GM21737 (cell line): ENCODE results near the gene MAP3K20.
"Not testable (repeated sequence)": the region's sequence is repeated elsewhere in the genome, so short reads cannot be mapped to it uniquely, and the experiment has no call there.

Experiments used
- ATAC-seq: cut with Tn5 transposase; IDR thresholded peaks from one replicate; pipeline ENCODE4 v1.9.1; 2021; ENCODE audit warnings: mild to moderate bottlenecking, moderate library complexity; ENCODE audit not compliant: unreplicated experiment

Gene MAP3K20

GRCh38 chr2:173226899-173227698, 151.5 kb downstream of the MAP3K20 start:
- no peak for ATAC-seq

DNA sequence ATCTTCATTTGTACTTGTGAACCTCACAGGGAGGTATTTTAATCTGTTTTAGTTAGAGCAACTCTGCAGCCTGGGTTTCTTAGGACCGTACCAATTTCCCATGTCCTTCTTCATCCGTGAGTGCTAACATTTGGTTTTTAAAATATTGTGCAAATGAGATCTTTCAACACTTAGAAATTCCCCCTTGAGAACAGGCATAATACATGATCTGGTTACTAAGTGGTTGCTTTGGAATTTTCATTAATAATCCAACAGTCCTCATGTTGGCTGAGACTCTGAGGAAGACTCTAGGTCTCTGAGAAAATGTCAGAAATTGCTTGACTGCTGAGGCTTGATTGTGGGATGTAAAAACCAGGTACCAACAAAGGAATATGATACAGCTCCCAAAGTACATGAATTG, 153.4 kb downstream of the MAP3K20 start:
- no peak for ATAC-seq

DNA sequence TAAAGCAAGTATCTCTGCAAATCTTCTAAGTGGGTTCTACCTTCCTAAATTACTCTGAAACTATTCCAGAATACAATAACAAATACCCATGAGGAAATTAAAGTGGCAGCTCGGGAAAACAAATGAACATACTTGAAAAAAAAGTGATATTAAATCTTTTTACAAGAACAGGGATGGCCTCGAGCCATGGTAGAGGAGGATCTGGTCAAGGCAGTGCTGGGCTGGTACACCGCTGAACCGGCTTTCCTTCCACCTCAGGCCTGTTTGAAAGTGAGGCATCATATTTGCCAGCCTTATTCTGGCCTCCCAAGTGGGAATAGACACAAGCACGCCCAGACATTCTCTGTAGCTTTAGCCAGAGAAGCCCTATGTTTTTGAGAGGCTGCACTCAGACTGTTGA, 154.5 kb downstream of the MAP3K20 start:
- no peak for ATAC-seq

- ATAC-seq = no peak
These were observed 155.4 kb downstream of the MAP3K20 start for GRCh38 chr2:173231042-173231441.

DNA sequence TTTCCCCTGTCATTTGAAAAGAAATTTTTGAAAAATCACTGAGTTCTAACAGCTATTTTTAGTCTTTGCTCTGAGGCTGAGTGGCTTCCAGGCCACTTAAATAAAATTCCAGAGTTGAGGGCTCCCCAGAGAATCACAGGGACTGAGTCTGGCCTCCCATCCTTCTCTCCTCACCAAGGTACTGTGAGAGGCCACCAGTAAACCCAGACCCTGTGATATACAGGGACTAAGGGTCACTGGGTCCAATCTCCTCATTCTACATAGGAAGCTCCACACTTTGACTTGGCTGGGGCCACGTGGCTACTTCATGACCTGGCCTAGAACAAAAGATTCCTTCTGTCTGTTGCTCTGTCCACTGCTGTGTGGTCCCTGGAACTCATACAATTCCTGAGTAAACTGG, 155.8 kb downstream of the MAP3K20 start:
- no peak for ATAC-seq

GRCh38 chr2:173232956-173233744, 157.5 kb downstream of the MAP3K20 start:
- no peak for ATAC-seq

DNA sequence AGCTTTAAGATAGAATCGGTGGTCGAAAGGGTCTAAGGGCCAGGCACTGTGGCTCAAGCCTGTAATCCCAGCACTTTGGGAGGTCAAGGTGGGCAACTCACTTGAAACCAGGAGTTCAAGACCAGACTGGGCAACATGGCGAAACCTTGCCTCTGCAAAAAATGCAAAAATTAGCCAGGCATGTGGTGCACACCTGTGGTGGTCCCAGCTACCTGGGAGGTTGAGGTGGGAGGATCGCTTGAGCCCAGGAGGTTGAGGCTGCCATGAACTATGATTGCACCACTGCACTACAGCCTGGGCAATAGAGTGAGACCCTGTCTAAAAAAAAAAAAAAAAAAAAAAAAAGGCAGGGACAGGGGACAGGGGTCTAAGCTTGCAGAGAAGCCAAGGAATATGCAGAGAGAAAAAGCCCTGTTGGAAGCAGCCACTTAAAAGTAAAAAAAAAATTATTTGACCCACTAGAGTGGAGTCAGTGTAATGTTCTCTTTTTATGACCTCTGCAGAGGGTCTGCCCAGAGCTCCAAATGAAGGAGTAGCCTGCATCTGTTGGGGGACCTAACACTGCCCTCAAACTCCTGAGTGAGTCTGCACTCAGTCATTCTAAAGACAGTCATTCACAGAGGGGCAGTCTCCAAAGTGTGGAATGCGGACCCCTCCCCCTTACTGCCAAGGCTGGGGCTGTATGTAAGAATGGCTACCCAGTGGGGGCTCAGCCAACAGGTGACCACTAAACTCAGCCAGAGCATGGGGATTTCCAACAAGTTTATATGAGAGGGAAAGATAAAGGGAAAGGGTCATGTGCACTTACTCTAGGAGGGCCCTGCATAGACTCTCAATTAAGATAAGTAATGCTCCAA, 160.5 kb downstream of the MAP3K20 start:
- no peak for ATAC-seq

DNA sequence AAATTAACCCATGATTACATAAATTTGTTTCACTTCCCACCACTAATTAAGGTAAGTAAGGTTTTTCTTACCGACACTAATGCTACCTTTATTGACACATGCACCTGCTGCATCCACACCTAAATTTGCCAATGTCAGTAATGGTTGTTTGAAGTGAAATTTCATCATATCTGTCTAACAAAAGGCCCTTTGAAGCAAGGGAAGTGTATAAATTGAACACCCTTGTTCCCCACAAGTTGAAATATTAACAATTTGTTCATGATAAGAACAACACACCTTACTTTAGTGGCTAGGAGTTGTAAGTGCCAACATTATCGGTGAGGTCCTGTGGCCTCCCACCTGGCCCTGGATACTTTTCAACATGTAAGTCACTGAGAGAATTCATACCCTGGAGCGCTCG, 162.7 kb downstream of the MAP3K20 start:
- no peak for ATAC-seq

GRCh38 chr2:173238831-173239230, 163.2 kb downstream of the MAP3K20 start:
- ATAC-seq = no peak

GRCh38 chr2:173239644-173240043, 164.0 kb downstream of the MAP3K20 start:
- peak; percentile 84 for ATAC-seq

DNA sequence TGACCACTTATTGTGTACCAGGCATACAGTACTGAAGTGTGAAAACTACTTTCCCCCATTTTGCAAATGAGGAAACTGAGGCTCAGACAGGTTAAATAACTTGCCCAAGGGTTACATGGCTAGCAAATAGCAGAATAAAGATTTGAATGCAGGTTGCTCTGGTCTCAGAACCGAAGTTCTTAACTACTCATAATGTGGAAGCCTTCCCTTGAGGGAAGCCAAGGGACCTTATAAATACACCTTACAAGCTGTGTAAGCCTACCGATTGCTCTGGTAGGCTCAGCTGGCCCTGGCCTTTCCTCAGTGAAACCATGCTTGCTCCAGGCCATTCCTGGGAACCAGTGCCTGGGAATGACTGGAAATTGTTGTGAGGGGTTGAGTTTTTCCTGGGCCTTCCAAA, 164.4 kb downstream of the MAP3K20 start:
- ATAC-seq = no peak

- no peak for ATAC-seq
These were observed 166.0 kb downstream of the MAP3K20 start for GRCh38 chr2:173241643-173242042.

DNA sequence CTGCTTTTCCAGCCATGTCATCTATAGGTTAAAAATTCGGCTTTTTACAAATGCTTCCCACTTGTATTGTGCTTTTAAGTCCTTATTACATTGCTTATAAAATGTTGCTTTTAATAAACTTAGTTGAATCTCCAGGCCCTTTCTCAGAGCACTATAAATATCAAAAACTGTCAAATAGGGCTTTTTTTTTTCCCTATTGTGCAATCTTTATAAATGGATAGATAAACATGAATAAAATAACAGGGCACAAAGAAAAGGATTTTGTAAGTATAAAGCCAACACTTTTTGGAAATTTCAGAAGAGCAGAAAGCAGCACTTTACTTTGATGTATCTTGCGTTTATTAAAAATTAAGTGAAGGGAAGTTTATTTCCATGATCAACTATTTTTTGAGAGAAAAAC, 171.5 kb downstream of the MAP3K20 start:
- no peak for ATAC-seq

GRCh38 chr2:173248381-173248780, 172.7 kb downstream of the MAP3K20 start:
- no peak for ATAC-seq

- no peak for ATAC-seq
These were observed 174.3 kb downstream of the MAP3K20 start for GRCh38 chr2:173249661-173250641.

GRCh38 chr2:173251225-173251624, 175.6 kb downstream of the MAP3K20 start:
- ATAC-seq = no peak

DNA sequence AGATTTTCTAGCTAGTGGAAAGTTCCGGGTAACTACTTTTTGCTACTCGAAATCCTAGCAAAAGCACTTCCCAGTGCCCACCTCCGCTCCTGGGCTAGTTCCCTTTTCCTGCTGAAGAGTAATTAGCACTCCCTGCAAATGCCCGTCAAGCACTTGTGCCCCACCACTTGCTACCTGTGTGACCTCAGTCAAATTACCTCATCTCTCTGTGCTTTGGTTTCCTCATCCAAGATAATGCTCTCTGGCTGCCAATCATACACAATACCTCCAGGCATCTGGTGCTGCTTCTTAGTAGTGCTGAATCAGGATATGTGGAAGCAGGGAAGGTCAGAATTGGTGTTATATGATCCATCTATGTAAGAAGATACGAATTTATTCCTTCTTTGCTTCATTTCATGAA, 176.9 kb downstream of the MAP3K20 start:
- no peak for ATAC-seq

- ATAC-seq = no peak
These were observed 179.0 kb downstream of the MAP3K20 start for GRCh38 chr2:173254659-173255058.

- ATAC-seq = no peak
These were observed 183.1 kb downstream of the MAP3K20 start for GRCh38 chr2:173258701-173259100.

- ATAC-seq = not testable (repeated sequence)
These were observed 186.7 kb downstream of the MAP3K20 start for GRCh38 chr2:173262356-173262755.
